Vagina (tissue), 2 donors: ENCODE measurements around the gene TAF4B.

Source experiments
- CTCF ChIP-seq, 3 experiments: fragments of 450-650 bp in 2 of 3; fragments of 200-600 bp in 1 of 3; sonication (generic) in 1 of 3; IDR thresholded peaks; one replicate each; pipeline ENCODE4 v1.5.1; 2017 to 2019; ENCODE audit warnings: antibody characterized with exemption in 3 of 3, mild to moderate bottlenecking in 2 of 3, moderate library complexity in 2 of 3
- POLR2A ChIP-seq, 2 donors: fragments of 450-650 bp; IDR thresholded peaks; one replicate each; pipeline ENCODE4 v1.6.1; 2017; ENCODE audit warnings: antibody characterized with exemption in 2 of 2, mild to moderate bottlenecking in 2 of 2, moderate library complexity in 2 of 2

- TF ChIP-seq CTCF (IDR thresholded peaks at IDR 0.05) (no peak), POLR2A (IDR thresholded peaks at IDR 0.05) (no peak)
These were observed 71.9 kb downstream of the TAF4B start for GRCh38 chr18:26298107-26298506.
